H9 (cell line): Measurements from ENCODE around the gene CERS1. TPM values are rescaled to one million over a fixed set of nuclear protein-coding genes. Genes with fewer than 3 reads are reported as not detected.

ENCODE experiments used
- DNase-seq: peaks from one replicate; pipeline ENCODE4 v3.0.0-alpha.2; 2017
- H2AFZ ChIP-seq: one replicate; pipeline ENCODE4 v1.6.1; 2013; ENCODE audit warnings: mild to moderate bottlenecking, low read length, control low read depth, moderate library complexity
- H2AK5ac ChIP-seq: 2 replicates; pipeline ENCODE4 v1.6.1; 2013; ENCODE audit warnings: low read length, control low read depth, mixed read lengths; ENCODE audit not compliant: insufficient read length
- H2BK120ac ChIP-seq: one replicate; pipeline ENCODE4 v1.6.1; 2013; ENCODE audit warnings: low read depth, mild to moderate bottlenecking, low read length, control low read depth, inconsistent platforms; ENCODE audit not compliant: poor library complexity, severe bottlenecking
- H2BK12ac ChIP-seq: 2 replicates; pipeline ENCODE4 v1.6.1; 2013; ENCODE audit warnings: low read length, control low read depth, mixed read lengths, low read depth; ENCODE audit not compliant: insufficient read length
- H2BK15ac ChIP-seq: 2 replicates; pipeline ENCODE4 v1.6.1; 2013; ENCODE audit warnings: low read depth, low read length, control low read depth
- H2BK20ac ChIP-seq: one replicate; pipeline ENCODE4 v1.6.1; 2013; ENCODE audit warnings: low read depth, mild to moderate bottlenecking, low read length, control low read depth, inconsistent platforms; ENCODE audit not compliant: poor library complexity, severe bottlenecking
- H2BK5ac ChIP-seq: 2 replicates; pipeline ENCODE4 v1.6.1; 2013; ENCODE audit warnings: low read length, control low read depth, mixed read lengths; ENCODE audit not compliant: insufficient read length
- H3K14ac ChIP-seq: 2 replicates; pipeline ENCODE4 v1.6.1; 2013; ENCODE audit warnings: low read length, control low read depth; ENCODE audit not compliant: insufficient read depth
- H3K18ac ChIP-seq: 2 replicates; pipeline ENCODE4 v1.6.1; 2013; ENCODE audit warnings: low read depth, mild to moderate bottlenecking, mixed read lengths, low read length, control low read depth; ENCODE audit not compliant: insufficient read length
- H3K23ac ChIP-seq: 2 replicates; pipeline ENCODE4 v1.6.1; 2013; ENCODE audit warnings: low read length, control low read depth, mixed read lengths, low read depth; ENCODE audit not compliant: insufficient read length
- H3K23me2 ChIP-seq: 2 replicates; pipeline ENCODE4 v1.6.1; 2013; ENCODE audit warnings: low read depth, mild to moderate bottlenecking, mixed read lengths, low read length, control low read depth; ENCODE audit not compliant: insufficient read length, poor library complexity, severe bottlenecking
- H3K27ac ChIP-seq: 2 replicates; pipeline ENCODE4 v1.5.1; 2013; ENCODE audit warnings: low read length, control low read depth, mixed read lengths, low read depth; ENCODE audit not compliant: insufficient read length
- H3K27me3 ChIP-seq: 2 replicates; pipeline ENCODE4 v1.6.1; 2013; ENCODE audit warnings: low read length, control low read depth, inconsistent platforms; ENCODE audit not compliant: insufficient read depth
- H3K4ac ChIP-seq: 2 replicates; pipeline ENCODE4 v1.6.1; 2013; ENCODE audit warnings: low read depth, mild to moderate bottlenecking, control low read depth, inconsistent platforms, low read length, moderate library complexity
- H3K4me1 ChIP-seq: 2 replicates; pipeline ENCODE4 v1.6.1; 2013; ENCODE audit warnings: low read length, control low read depth, inconsistent platforms; ENCODE audit not compliant: insufficient read depth
- H3K4me2 ChIP-seq: 2 replicates; pipeline ENCODE4 v1.6.1; 2013; ENCODE audit warnings: low read length, control low read depth, mixed read lengths; ENCODE audit not compliant: insufficient read length, insufficient read depth
- H3K56ac ChIP-seq: 2 replicates; pipeline ENCODE4 v1.6.1; 2013; ENCODE audit warnings: low read depth, mild to moderate bottlenecking, mixed read lengths, low read length, control low read depth; ENCODE audit not compliant: insufficient read length
- H3K79me1 ChIP-seq: 2 replicates; pipeline ENCODE4 v1.6.1; 2013; ENCODE audit warnings: low read depth, mild to moderate bottlenecking, moderate library complexity, low read length, control low read depth, inconsistent platforms; ENCODE audit not compliant: insufficient read depth, poor library complexity, severe bottlenecking
- H3K79me2 ChIP-seq: 2 replicates; pipeline ENCODE4 v1.6.1; 2013; ENCODE audit warnings: low read length, control low read depth, inconsistent platforms; ENCODE audit not compliant: insufficient read depth
- H3K9ac ChIP-seq: 2 replicates; pipeline ENCODE4 v1.6.1; 2013; ENCODE audit warnings: low read length, control low read depth, mixed read lengths; ENCODE audit not compliant: insufficient read length; ENCODE audit errors: extremely low read depth
- H3K9me3 ChIP-seq: one replicate; pipeline ENCODE4 v1.6.1; 2013; ENCODE audit warnings: low read depth, low read length, inconsistent platforms; ENCODE audit not compliant: control insufficient read depth
- H3T11ph ChIP-seq: one replicate; pipeline ENCODE4 v1.6.1; 2013; ENCODE audit warnings: mild to moderate bottlenecking, low read length, control low read depth, inconsistent platforms
- H4K20me1 ChIP-seq: one replicate; pipeline ENCODE4 v1.6.1; 2013; ENCODE audit not compliant: control insufficient read depth, insufficient read length, insufficient read depth
- H4K5ac ChIP-seq: 2 replicates; pipeline ENCODE4 v1.6.1; 2013; ENCODE audit warnings: low read depth, mild to moderate bottlenecking, mixed read lengths, low read length, control low read depth; ENCODE audit not compliant: insufficient read length
- H4K8ac ChIP-seq: replicated peaks from 2 replicates; pipeline ENCODE4 v1.6.1; 2013; ENCODE audit warnings: low read length, control low read depth, mixed read lengths, low read depth; ENCODE audit not compliant: insufficient read length
- H4K91ac ChIP-seq: 2 replicates; pipeline ENCODE4 v1.6.1; 2013; ENCODE audit warnings: low read depth, mild to moderate bottlenecking, moderate library complexity, mixed read lengths, low read length, control low read depth; ENCODE audit not compliant: insufficient read length
- H3K27ac Mint-ChIP-seq, 3 experiments: 2 replicates in 2 of 3; 3 replicates in 1 of 3; pipeline ENCODE4 v1.8.0; 2020 to 2021; ENCODE audit warnings: mixed read lengths in 3 of 3, mild to moderate bottlenecking in 1 of 3, moderate library complexity in 1 of 3
- H3K27me3 Mint-ChIP-seq: 2 replicates; pipeline ENCODE4 v1.8.0; 2021; ENCODE audit warnings: low read depth, mild to moderate bottlenecking, moderate library complexity, mixed read lengths
- H3K36me3 Mint-ChIP-seq, 3 experiments: 2 replicates in 2 of 3; 3 replicates in 1 of 3; pipeline ENCODE4 v1.8.0; 2020 to 2021; ENCODE audit warnings: low read depth in 3 of 3, mixed read lengths in 3 of 3; ENCODE audit not compliant: insufficient read depth in 1 of 3
- H3K4me1 Mint-ChIP-seq, 2 experiments: 2 replicates each; pipeline ENCODE4 v1.8.0; 2020; ENCODE audit warnings: mixed read lengths in 2 of 2
- H3K4me3 Mint-ChIP-seq, 2 experiments: 2 replicates in 1 of 2; 3 replicates in 1 of 2; pipeline ENCODE4 v1.8.0; 2020 to 2021; ENCODE audit warnings: mild to moderate bottlenecking in 2 of 2, mixed read lengths in 2 of 2, moderate library complexity in 1 of 2
- H3K9me3 Mint-ChIP-seq, 2 experiments: 2 replicates in 1 of 2; 3 replicates in 1 of 2; pipeline ENCODE4 v1.8.0; 2020; ENCODE audit warnings: mild to moderate bottlenecking in 2 of 2, mixed read lengths in 2 of 2, moderate library complexity in 1 of 2
- WGBS: extraction: QIAGEN DNeasy Blood & Tissue Kit; methylation state at CpG from one replicate; pipeline ENCODE4 v1.1.7; 2013; ENCODE audit warnings: missing lambda C conversion rate, low lambda C conversion rate, mixed read lengths; ENCODE audit not compliant: insufficient read length; ENCODE audit errors: extremely low coverage; 5-methylcytosine and 5-hydroxymethylcytosine counted together
- total RNA-seq: library from RNA; stranded (reverse); gene quantifications from 2 replicates; pipeline ENCODE4 v1.2.1, GENCODE V29; 2021
- TF ChIP-seq, protein P1 (sequence below): fragments of 200-600 bp; sonication (generic); conservative IDR thresholded peaks from 3 replicates; pipeline ENCODE4 v1.8.0; 2021; ENCODE audit warnings: antibody characterized with exemption, mild to moderate bottlenecking

Gene CERS1
- total RNA-seq, 1 experiment from 2014 or later, result 19.3 TPM

DNA sequence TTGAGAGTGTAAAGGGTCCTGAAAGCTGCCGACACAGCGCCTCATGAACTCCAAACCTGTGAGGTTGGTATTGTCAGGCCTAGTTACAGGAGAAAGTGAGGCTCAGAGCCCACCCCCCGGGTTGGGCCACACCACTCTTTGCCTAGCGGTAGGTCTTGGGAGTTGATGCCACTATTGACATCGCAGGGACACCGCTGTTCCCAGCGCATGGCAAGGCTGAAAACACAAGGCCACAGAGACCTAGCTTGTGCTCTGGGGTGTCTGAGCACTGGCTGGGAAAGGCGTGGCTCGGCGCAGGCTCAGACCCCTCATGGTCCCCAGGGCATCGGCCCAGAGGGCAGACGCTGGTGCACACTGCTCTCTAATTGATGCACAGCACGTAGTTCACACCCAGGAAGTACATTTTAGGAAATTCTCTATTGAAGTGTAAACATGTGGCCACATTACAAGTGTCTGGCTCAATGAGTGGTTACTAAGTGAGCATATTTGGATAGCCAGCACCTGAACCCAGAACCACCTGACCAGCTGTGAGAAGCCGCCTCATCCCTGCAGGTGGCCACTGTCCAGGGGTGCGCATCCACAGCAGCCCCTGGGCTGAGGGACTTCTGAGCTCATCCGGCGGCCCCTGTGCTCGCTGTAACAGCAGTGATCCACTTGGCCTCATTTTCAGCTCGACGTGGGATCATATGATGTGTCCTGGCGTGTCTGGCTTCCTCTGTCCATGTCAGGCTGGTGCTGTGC lies 36.9 kb downstream of the CERS1 start:
- no peak overlapping the region for H4K91ac ChIP-seq
- H3K9ac ChIP-seq, result no peak overlapping the region
- no peak overlapping the region for H3K23ac ChIP-seq
- no peaks in the 10 kb centered on the region for H3K27me3 ChIP-seq
- no peaks in the 10 kb centered on the region for H3K4me1 Mint-ChIP-seq
- H2AFZ ChIP-seq, result no peak overlapping the region
- H3K9me3 ChIP-seq, result no peaks in the 10 kb centered on the region
- H2AK5ac ChIP-seq, result no peak overlapping the region
- H2BK15ac ChIP-seq, result no peak overlapping the region
- H3T11ph ChIP-seq, result no peak overlapping the region
- H3K27ac Mint-ChIP-seq, result no peak overlapping the region
- H3K4ac ChIP-seq, result no peak overlapping the region
- H2BK120ac ChIP-seq, result no peak overlapping the region
- no peaks in the 10 kb centered on the region for H3K27me3 Mint-ChIP-seq
- no peaks in the 10 kb centered on the region for H4K20me1 ChIP-seq
- no peaks in the 10 kb centered on the region for H3K9me3 Mint-ChIP-seq
- H3K4me3 Mint-ChIP-seq, result no peak overlapping the region
- H4K8ac ChIP-seq, result no peak overlapping the region
- WGBS, result no CpG with 5 or more reads among the region's 21 CpGs
- H3K79me1 ChIP-seq, result no peaks in the 10 kb centered on the region
- DNase-seq, result no peak
- no peaks in the 10 kb centered on the region for H3K23me2 ChIP-seq
- no peak overlapping the region for H2BK5ac ChIP-seq
- no peak overlapping the region for H3K56ac ChIP-seq
- H3K4me2 ChIP-seq, result no peak overlapping the region
- no peak overlapping the region for H3K18ac ChIP-seq
- no peak overlapping the region for H3K14ac ChIP-seq
- no peaks in the 10 kb centered on the region for H3K79me2 ChIP-seq
- no peak overlapping the region for H2BK20ac ChIP-seq
- TF ChIP-seq, protein P1, sequence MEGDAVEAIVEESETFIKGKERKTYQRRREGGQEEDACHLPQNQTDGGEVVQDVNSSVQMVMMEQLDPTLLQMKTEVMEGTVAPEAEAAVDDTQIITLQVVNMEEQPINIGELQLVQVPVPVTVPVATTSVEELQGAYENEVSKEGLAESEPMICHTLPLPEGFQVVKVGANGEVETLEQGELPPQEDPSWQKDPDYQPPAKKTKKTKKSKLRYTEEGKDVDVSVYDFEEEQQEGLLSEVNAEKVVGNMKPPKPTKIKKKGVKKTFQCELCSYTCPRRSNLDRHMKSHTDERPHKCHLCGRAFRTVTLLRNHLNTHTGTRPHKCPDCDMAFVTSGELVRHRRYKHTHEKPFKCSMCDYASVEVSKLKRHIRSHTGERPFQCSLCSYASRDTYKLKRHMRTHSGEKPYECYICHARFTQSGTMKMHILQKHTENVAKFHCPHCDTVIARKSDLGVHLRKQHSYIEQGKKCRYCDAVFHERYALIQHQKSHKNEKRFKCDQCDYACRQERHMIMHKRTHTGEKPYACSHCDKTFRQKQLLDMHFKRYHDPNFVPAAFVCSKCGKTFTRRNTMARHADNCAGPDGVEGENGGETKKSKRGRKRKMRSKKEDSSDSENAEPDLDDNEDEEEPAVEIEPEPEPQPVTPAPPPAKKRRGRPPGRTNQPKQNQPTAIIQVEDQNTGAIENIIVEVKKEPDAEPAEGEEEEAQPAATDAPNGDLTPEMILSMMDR, result no peak
- H3K36me3 Mint-ChIP-seq, result peaks cover 43 to 91% (median 86%) of the 10 kb centered on the region in 3 experiments
- H4K5ac ChIP-seq, result no peak overlapping the region
- no peak overlapping the region for H2BK12ac ChIP-seq
- no peak overlapping the region for H3K27ac ChIP-seq
- H3K4me1 ChIP-seq, result no peaks in the 10 kb centered on the region
